Keratinocyte (primary cell): ENCODE data around the gene C7orf57.

Source experiments
- CTCF ChIP-seq, 3 experiments: IDR thresholded peaks in 1 of 3; conservative IDR thresholded peaks in 1 of 3; optimal IDR thresholded peaks in 1 of 3; 2 replicates in 2 of 3; 3 replicates in 1 of 3; pipeline versions ENCODE3 to v1.5.1; 2011; ENCODE audit warnings: low read length in 3 of 3, mild to moderate bottlenecking in 3 of 3, moderate library complexity in 2 of 3, control low read depth in 1 of 3, inconsistent platforms in 1 of 3; ENCODE audit not compliant: insufficient read depth in 2 of 3; ENCODE audit errors: extremely low read depth in 1 of 3
- EZH2 ChIP-seq: IDR thresholded peaks from one replicate; pipeline ENCODE4 v1.6.1; 2012; ENCODE audit warnings: inconsistent platforms, mild to moderate bottlenecking, low read length, moderate library complexity

DNA sequence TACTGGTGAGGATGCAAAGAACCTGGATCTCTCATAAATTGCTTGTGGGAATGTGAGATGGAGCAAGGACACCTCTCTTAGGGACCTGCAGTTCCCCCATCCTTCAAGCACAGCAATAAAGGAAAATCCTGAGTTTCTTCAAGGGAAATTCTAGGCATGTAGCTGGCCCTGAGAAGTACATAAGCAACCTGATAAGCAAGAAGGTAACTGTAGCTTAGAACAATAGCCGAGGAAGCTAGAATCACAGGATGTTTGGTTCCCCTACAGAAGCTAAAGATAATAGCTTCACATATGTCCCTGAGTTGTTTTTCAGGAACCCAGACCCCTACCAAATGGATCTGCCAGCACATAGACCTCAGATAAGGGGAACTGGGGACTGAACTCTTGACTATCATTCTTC lies 42.1 kb downstream of the C7orf57 start:
- TF ChIP-seq EZH2 (no peak), CTCF (optimal IDR thresholded peaks at IDR 0.05 in 1 of 3, IDR thresholded peaks at IDR 0.05 in 1 of 3, conservative IDR thresholded peaks at IDR 0.05 in 1 of 3; ENCODE audit: extremely low read depth in 1 of 3, insufficient read depth in 2 of 3, low read length in 3 of 3) (no peak)
